ENCODE results near the gene FOXP2.

DNA sequence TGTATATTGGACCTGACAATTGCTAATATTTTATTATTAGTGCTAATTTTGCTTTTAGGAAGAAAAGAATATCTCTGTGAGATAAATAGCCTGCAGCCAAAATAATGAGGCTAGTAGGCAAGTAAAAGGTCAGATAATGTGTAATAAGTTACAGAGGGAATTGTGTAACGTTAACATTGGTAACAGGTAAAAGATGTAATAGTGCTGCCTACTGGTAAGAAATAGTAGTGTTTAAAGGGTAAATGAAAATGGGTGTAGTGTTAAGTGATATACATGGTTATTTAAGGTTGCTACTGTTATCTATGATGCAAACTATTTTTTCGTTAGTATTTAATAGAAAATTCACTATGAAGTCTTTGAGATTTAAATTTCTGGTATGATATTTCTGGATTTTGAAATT is 9.2 kb upstream of the FOXP2 start:
- TF ChIP-seq CTCF (IDR thresholded peaks at IDR 0.05) = peak; percentile 65
- no peak for TF ChIP-seq EZH2phosphoT487 (IDR thresholded peaks at IDR 0.05)
